HG03097 (cell line): Measurements from ENCODE around the gene ADGRA1.
"Not testable (repeated sequence)": the region's sequence is repeated elsewhere in the genome, so short reads cannot be mapped to it uniquely, and the experiment has no call there.

Experiments used
- ATAC-seq: cut with Tn5 transposase; IDR thresholded peaks from one replicate; pipeline ENCODE4 v1.9.1; 2021; ENCODE audit not compliant: unreplicated experiment, low FRiP score

ADGRA1 gene

DNA sequence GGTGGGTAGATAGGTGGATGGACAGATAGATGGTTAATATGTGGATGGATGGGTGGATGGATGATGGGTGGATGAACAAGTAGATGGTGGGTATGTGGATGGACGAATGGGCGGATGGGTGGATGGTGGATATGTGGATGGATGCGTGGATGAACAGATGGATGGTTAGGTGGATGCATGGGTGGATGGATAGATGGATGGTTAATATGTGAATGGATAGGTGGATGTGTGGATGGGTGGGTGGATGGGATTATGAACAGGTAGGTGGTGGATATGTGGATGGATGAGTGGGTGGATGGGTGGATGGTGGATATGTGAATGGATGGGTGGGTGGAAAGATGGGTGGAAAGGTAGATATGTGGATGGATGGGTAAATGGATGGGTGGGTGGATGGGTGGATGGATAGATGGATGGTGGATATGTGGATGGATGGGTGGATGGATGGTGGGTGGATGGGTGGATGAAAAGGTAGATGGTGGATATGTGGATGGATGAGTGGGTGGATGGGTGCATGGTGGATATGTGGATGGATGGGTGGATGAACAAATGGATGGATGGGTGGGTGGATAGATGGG, 87.1 kb downstream of the ADGRA1 start:
- ATAC-seq: no peak

DNA sequence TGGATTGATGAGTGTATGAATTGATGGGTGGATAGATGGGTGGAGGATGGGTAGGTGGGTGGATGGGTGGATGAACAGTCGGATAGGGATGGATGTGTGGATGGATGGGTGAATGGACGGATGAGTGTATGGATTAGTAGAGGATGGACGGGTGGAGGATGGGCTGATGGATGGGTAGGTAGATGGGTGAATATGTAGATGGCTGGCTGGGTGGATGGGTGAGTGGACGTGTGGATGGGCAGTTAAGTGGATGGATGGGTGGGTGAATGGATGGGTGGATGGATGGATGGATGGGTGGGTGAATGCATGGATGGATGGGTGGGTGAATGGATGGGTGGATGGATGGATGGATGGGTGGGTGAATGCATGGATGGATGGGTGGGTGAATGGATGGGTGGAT, 87.9 kb downstream of the ADGRA1 start:
- ATAC-seq: not testable (repeated sequence)

DNA sequence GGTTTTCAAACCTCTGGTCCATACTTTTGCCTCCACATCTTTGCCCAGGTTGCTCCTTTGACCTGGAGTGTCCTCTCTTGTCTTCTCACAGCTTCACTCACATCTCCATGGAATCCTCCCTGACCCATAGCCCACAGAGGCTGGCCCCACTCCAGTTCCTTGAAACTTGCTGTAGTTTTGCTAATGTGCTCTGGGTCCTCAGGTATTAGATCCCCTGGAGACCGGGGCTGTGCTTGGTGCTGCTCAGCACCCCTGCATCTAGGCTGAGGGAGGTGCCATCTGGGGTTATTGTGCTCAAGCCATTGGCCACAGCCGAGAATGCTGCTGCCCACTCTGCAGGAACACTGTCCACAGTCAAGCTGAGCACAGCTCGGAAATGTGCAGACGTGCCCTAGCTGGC, 88.8 kb downstream of the ADGRA1 start:
- no peak for ATAC-seq

GRCh38 chr10:133177380-133178157, 89.8 kb downstream of the ADGRA1 start:
- ATAC-seq: no peak

DNA sequence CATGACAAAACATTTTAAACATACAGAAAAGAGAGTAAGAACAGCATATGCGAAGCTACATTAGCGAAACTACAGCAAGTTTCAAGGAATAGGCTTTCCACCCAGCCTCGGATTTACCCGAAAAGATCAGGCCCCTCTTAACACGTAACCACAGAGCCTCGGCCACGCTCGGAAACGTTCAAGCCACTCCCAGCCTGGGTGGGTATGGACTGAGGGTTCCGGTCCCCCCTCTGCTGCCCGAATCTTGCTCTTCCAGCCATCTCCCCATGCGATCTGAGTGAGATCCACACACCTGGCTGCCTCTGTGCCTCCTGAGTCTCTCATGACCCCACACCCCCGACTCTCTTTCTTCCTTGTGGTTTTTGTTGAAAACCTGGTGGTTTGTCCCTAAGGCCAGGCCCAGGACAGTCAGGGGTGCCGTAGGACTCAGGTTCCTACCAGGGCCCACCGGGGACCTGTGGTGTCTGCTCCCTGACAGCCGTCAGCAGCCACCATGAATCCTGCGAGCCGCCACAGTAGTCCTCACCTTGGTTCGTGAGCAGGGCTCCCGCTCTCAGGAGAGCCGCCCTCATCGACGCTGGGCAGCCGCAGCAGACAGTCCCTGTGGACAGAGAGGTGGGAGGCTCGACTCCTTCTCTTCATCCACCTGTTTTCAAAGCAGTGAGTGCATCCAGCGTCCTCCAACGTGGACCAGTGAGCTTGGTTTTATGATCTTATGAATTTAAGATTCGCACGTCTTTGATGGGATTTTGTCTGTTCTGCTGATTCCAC, 90.8 kb downstream of the ADGRA1 start:
- ATAC-seq: no peak

- no peak for ATAC-seq
These were observed 91.4 kb downstream of the ADGRA1 start for GRCh38 chr10:133179128-133179520.

DNA sequence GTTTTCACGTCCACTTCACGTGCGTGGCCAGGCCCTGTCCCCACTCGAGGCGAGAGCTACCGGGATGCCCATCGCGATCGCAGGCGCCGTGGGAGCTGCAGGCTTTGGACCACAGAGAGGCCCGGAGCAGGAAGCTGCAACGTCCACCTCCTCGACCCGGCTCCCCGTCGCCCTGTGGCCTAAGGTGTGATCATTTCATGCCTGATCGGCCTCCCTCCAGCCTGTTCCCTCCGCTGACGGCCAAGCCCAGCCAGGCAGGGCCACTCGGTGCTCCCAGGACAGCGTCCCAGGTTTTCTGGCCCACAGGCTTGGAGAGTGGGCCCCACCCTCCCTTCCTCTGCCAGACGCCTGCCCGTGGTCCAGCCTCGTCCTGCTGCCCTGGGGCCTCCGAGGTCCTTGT, 91.9 kb downstream of the ADGRA1 start:
- no peak for ATAC-seq

DNA sequence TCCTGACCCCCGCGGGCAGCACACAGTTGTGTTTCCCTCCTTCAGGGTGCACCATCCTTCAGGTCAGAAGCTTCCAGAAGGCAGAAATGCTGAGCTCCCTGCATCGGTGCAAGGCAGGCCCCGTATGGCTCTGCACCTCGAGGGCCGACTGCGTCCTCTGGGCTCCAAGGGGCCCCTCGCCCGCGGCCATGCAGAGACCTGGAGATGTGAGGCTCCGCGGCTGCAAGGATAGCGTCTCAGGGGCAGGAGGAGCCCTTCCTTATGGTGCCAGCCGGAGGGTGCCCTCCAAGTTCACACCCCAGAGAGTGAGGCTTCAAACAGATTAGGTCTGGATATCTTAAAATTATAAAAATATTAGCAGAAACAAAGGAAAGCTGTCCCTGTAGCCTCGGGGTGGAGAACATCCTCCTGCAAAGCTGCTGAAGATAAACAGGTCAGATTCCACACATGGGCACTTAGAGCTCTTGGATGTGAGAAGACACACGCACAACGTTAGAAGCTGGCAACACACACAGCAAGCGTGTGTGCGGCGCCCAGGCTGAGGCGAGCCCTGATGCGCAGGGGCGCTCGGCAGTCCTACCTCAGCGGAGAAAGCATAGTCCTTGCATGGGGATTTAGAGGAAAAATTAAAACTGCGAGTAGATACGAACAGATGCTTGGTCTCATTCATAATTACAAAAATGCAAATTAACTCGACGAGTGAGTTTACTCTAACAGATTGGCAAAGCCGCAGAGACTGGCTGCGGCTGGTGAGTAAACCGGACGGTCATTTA, 92.7 kb downstream of the ADGRA1 start:
- no peak for ATAC-seq

DNA sequence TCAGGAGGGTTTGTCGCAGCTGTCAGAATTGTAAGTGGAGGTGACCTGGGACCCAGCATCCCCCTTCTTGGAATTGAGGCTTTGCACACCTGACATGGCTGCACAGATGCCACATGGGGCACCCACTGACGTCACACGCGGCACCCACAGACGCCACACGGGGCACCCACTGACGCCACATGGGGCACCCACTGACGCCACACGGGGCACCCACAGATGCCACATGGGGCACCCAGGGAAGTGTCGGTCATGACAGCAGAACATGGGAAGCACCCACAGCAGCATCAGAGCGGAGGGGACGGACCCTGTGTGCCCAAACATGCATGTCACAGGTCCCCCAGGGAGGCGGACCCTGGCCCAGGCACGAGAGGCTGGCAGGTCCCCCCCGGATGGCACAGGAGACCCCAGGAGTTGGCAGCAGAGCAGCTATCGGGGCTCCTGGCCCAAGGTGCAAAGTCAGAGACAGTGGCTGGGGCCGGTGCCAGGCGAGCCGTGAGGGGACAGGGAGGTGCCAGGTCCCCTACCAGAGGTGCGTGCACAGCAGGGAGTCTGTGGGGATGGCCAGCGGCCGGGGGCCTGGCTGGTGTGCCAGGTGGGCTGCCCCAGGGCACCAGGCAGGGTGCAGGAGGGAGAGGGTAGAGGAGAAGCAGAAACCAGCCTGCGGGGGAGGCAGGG, 93.4 kb downstream of the ADGRA1 start:
- ATAC-seq: no peak
